Esophagus mucosa (tissue), 1 donor: ENCODE results near the gene SIK2. TPM values are rescaled to one million over a fixed set of nuclear protein-coding genes. Genes with fewer than 3 reads are reported as not detected.

Experiments
- ATAC-seq: fragments of 200-7000 bp; cut with Tn5 transposase; one replicate; pipeline ENCODE4 v1.9.1; 2020
- total RNA-seq: library from RNA; stranded (reverse); gene quantifications from one replicate; pipeline ENCODE4 v1.2.4, GENCODE V29; 2023
- donor health status: DM: yes; HTN: yes; CAD: no.

SIK2 gene
- total RNA-seq, 1 donor from 2014 or later = 6.8 TPM

- ATAC-seq = peak; percentile 12
Observed at GRCh38 chr11:111733016-111733415, 130.8 kb downstream of the SIK2 start.

- ATAC-seq = no peak
Observed at GRCh38 chr11:111733611-111734088, 131.4 kb downstream of the SIK2 start.

- no peak for ATAC-seq
Observed at GRCh38 chr11:111734101-111734953, 132.1 kb downstream of the SIK2 start.

GRCh38 chr11:111734954-111735261, 132.7 kb downstream of the SIK2 start:
- ATAC-seq = no peak

- ATAC-seq = peak; percentile 78
Observed at GRCh38 chr11:111735262-111736116, 133.2 kb downstream of the SIK2 start.

- ATAC-seq = no peak
Observed at GRCh38 chr11:111736181-111736590, 133.9 kb downstream of the SIK2 start.

GRCh38 chr11:111736621-111737443, 134.6 kb downstream of the SIK2 start:
- no peak for ATAC-seq

GRCh38 chr11:111737444-111738210, 135.4 kb downstream of the SIK2 start:
- no peak for ATAC-seq

GRCh38 chr11:111739299-111739698, 137.1 kb downstream of the SIK2 start:
- ATAC-seq = no peak

GRCh38 chr11:111741751-111742150, 139.5 kb downstream of the SIK2 start:
- ATAC-seq = no peak

GRCh38 chr11:111743700-111744099, 141.5 kb downstream of the SIK2 start:
- ATAC-seq = no peak

- no peak for ATAC-seq
Observed at GRCh38 chr11:111745719-111746504, 143.7 kb downstream of the SIK2 start.

GRCh38 chr11:111748035-111748804, 146.0 kb downstream of the SIK2 start:
- ATAC-seq = no peak

- ATAC-seq = no peak
Observed at GRCh38 chr11:111749646-111750045, 147.4 kb downstream of the SIK2 start.

GRCh38 chr11:111756097-111756496, 153.8 kb downstream of the SIK2 start:
- ATAC-seq = no peak

- ATAC-seq = no peak
Observed at GRCh38 chr11:111759376-111759775, 157.1 kb downstream of the SIK2 start.

GRCh38 chr11:111759778-111760407, 157.6 kb downstream of the SIK2 start:
- no peak for ATAC-seq

- ATAC-seq = no peak
Observed at GRCh38 chr11:111761036-111761435, 158.8 kb downstream of the SIK2 start.

GRCh38 chr11:111762526-111762925, 160.3 kb downstream of the SIK2 start:
- ATAC-seq = no peak
